Astrocyte (in vitro differentiated cells and primary cell): ENCODE data around the gene DNASE1L2. TPM values are rescaled to one million over a fixed set of nuclear protein-coding genes. Genes with fewer than 3 reads are reported as not detected.

Experiments used
- DNase-seq: peaks from one replicate; pipeline ENCODE4 v3.0.0-alpha.2; 2010; ENCODE audit warnings: low read depth
- FAIRE-seq: peaks from 2 replicates; lab custom pipeline; 2011; peaks lifted over from hg19 to GRCh38; lab: Jason Lieb, UNC
- H2AFZ ChIP-seq: 2 replicates; pipeline ENCODE4 v1.6.0; 2012; ENCODE audit warnings: low read depth, low read length, inconsistent platforms
- H3K27ac ChIP-seq: 2 replicates; pipeline ENCODE4 v1.5.1; 2011; ENCODE audit warnings: low read depth, low read length, inconsistent platforms
- H3K27me3 ChIP-seq: 2 replicates; pipeline ENCODE4 v1.6.0; 2011; ENCODE audit warnings: low read length, inconsistent platforms; ENCODE audit not compliant: insufficient read depth
- H3K36me3 ChIP-seq: 2 replicates; pipeline ENCODE4 v1.5.1; 2011; ENCODE audit warnings: low read length, inconsistent platforms; ENCODE audit not compliant: insufficient read depth
- H3K4me1 ChIP-seq: 2 replicates; pipeline ENCODE4 v1.5.1; 2011; ENCODE audit warnings: low read length, inconsistent platforms; ENCODE audit not compliant: insufficient read depth
- H3K4me2 ChIP-seq: 2 replicates; pipeline ENCODE4 v1.6.0; 2012; ENCODE audit warnings: low read length, inconsistent platforms
- H3K4me3 ChIP-seq: 2 replicates; pipeline ENCODE4 v1.5.1; 2011; ENCODE audit warnings: low read depth, mild to moderate bottlenecking, low read length, inconsistent platforms; ENCODE audit not compliant: insufficient read depth
- H3K79me2 ChIP-seq: 2 replicates; pipeline ENCODE4 v1.6.0; 2012; ENCODE audit warnings: mild to moderate bottlenecking, low read length, inconsistent platforms; ENCODE audit not compliant: insufficient read depth
- H3K9ac ChIP-seq: 2 replicates; pipeline ENCODE4 v1.6.0; 2012; ENCODE audit warnings: mild to moderate bottlenecking, low read length, inconsistent platforms
- H3K9me3 ChIP-seq: 2 replicates; pipeline ENCODE4 v1.5.1; 2012; ENCODE audit warnings: low read depth, mild to moderate bottlenecking, low read length, inconsistent platforms; ENCODE audit not compliant: insufficient read depth
- H4K20me1 ChIP-seq: 2 replicates; pipeline ENCODE4 v1.6.0; 2012; ENCODE audit warnings: low read length, inconsistent platforms; ENCODE audit not compliant: insufficient read depth
- H3K27ac Mint-ChIP-seq: one replicate; pipeline ENCODE4 v1.8.0; 2021; ENCODE audit warnings: mild to moderate bottlenecking, mixed read lengths; ENCODE audit not compliant: unreplicated experiment
- H3K27me3 Mint-ChIP-seq: one replicate; pipeline ENCODE4 v1.8.0; 2021; ENCODE audit warnings: low read depth, mixed read lengths; ENCODE audit not compliant: unreplicated experiment
- H3K36me3 Mint-ChIP-seq: one replicate; pipeline ENCODE4 v1.8.0; 2021; ENCODE audit warnings: low read depth, mixed read lengths; ENCODE audit not compliant: unreplicated experiment
- H3K4me1 Mint-ChIP-seq: one replicate; pipeline ENCODE4 v1.8.0; 2021; ENCODE audit warnings: low read depth, mixed read lengths; ENCODE audit not compliant: unreplicated experiment
- H3K4me3 Mint-ChIP-seq: one replicate; pipeline ENCODE4 v1.8.0; 2021; ENCODE audit warnings: mild to moderate bottlenecking, moderate library complexity, mixed read lengths; ENCODE audit not compliant: unreplicated experiment
- H3K9me3 Mint-ChIP-seq: one replicate; pipeline ENCODE4 v1.8.0; 2021; ENCODE audit warnings: mild to moderate bottlenecking, mixed read lengths; ENCODE audit not compliant: unreplicated experiment
- EZH2 ChIP-seq: IDR thresholded peaks from 2 replicates; pipeline ENCODE4 v1.6.1; 2012; ENCODE audit warnings: mild to moderate bottlenecking, low read length, inconsistent platforms; ENCODE audit not compliant: insufficient read depth
- total RNA-seq: library from RNA; stranded (reverse); gene quantifications from 2 replicates; pipeline ENCODE4 v1.2.1, GENCODE V29; 2021
- TF ChIP-seq, protein P1 (sequence below): IDR thresholded peaks from 2 replicates; pipeline ENCODE4 v1.5.1; 2011; ENCODE audit warnings: low read depth, mild to moderate bottlenecking, inconsistent platforms, low read length, moderate library complexity; ENCODE audit not compliant: insufficient read depth

Gene DNASE1L2
- total RNA-seq, 1 donor from 2014 or later = 1.3 TPM

GRCh38 chr16:2196162-2196980, 39.9 kb upstream of the DNASE1L2 start, which contains the start of gene CASKIN1:
Gene CASKIN1, minus strand, starts transcription at chr16:2196605. Its CDS starts 173 bp downstream, at chr16:2196432.
- FAIRE-seq = no peak

DNA sequence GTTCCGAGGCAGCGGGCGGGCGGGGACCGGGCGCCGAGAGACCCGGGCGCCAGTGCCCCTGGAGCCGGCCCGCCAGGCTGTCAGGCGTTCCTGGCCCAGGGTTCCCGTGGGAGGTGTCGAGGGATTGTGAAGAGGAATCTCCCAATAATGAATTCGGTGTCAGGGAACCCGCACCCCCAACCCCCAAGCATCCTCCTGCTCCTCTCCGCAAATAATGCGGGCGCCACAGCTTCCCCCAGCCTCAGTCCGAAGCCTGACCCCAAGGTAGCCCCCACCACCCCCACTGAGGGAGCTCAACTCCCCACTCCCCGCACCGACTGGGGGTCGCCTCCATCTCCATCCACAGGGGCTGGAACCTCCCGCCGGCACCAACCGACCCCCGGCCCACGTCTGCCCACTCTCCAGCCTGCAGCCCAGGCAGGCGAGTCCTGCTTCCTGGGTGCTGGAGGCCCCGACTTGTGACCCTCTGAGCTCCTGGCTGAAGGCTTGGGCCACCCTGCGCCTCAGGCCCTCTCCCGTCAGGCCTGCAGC, 39.2 kb upstream of the DNASE1L2 start:
- Mint-ChIP-seq H3K4me3 (peak overlapping the region; percentile 45), H3K9me3 (peaks cover 4% of the 10 kb centered on the region), H3K27ac (no peak overlapping the region), H3K4me1 (no peaks in the 10 kb centered on the region), H3K27me3 (peaks cover 47% of the 10 kb centered on the region), H3K36me3 (peaks cover 3% of the 10 kb centered on the region)
- no peaks in the 10 kb centered on the region for H3K36me3 ChIP-seq
- no peaks in the 10 kb centered on the region for H3K9me3 ChIP-seq
- no peak overlapping the region for H3K27ac ChIP-seq
- no peaks in the 10 kb centered on the region for H3K79me2 ChIP-seq
- H3K27me3 ChIP-seq = peaks cover 26% of the 10 kb centered on the region
- no peak for FAIRE-seq
- H2AFZ ChIP-seq = no peak overlapping the region
- peaks cover 11% of the 10 kb centered on the region for H4K20me1 ChIP-seq
- no peaks in the 10 kb centered on the region for H3K4me1 ChIP-seq
- no peak for DNase-seq
- TF ChIP-seq, protein P1, sequence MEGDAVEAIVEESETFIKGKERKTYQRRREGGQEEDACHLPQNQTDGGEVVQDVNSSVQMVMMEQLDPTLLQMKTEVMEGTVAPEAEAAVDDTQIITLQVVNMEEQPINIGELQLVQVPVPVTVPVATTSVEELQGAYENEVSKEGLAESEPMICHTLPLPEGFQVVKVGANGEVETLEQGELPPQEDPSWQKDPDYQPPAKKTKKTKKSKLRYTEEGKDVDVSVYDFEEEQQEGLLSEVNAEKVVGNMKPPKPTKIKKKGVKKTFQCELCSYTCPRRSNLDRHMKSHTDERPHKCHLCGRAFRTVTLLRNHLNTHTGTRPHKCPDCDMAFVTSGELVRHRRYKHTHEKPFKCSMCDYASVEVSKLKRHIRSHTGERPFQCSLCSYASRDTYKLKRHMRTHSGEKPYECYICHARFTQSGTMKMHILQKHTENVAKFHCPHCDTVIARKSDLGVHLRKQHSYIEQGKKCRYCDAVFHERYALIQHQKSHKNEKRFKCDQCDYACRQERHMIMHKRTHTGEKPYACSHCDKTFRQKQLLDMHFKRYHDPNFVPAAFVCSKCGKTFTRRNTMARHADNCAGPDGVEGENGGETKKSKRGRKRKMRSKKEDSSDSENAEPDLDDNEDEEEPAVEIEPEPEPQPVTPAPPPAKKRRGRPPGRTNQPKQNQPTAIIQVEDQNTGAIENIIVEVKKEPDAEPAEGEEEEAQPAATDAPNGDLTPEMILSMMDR = no peak
- TF ChIP-seq EZH2 = peak; percentile 80
- H3K9ac ChIP-seq = no peak overlapping the region
- H3K4me3 ChIP-seq = no peak overlapping the region
- peak overlapping the region; percentile 59 for H3K4me2 ChIP-seq

More at GRCh38 chr16:2196162-2196980, 39.9 kb upstream of the DNASE1L2 start, which contains the start of gene CASKIN1:
- Histone ChIP-seq H3K79me2 (no peaks in the 10 kb centered on the region), H3K4me2 (peak within 1 kb of the TSS; percentile 70), H3K9ac (no peak within 1 kb of the TSS), H3K4me1 (no peaks in the 10 kb centered on the region), H3K4me3 (no peak within 1 kb of the TSS), H4K20me1 (peaks cover 11% of the 10 kb centered on the region), H3K27ac (no peak within 1 kb of the TSS), H3K27me3 (peaks cover 26% of the 10 kb centered on the region), H2AFZ (no peak within 1 kb of the TSS), H3K36me3 (no peaks in the 10 kb centered on the region), H3K9me3 (no peaks in the 10 kb centered on the region)
- TF ChIP-seq EZH2 = no peak
- TF ChIP-seq, protein P1 = no peak
- no peak within 1 kb of the TSS for H3K27ac Mint-ChIP-seq
- no peaks in the 10 kb centered on the region for H3K4me1 Mint-ChIP-seq
- H3K9me3 Mint-ChIP-seq = no peaks in the 10 kb centered on the region
- DNase-seq = no peak
- peaks cover 49% of the 10 kb centered on the region for H3K27me3 Mint-ChIP-seq
- peak within 1 kb of the TSS; percentile 45 for H3K4me3 Mint-ChIP-seq
- peaks cover 3% of the 10 kb centered on the region for H3K36me3 Mint-ChIP-seq
